HCT116 (cell line): ENCODE measurements around the gene POLK. TPM values are rescaled to one million over a fixed set of nuclear protein-coding genes. Genes with fewer than 3 reads are reported as not detected.
A peak's percentile ranks its signal among the peaks of the same experiment; 100 is the strongest.
"Not testable (repeated sequence)": the region's sequence is repeated elsewhere in the genome, so short reads cannot be mapped to it uniquely, and the experiment has no call there.

Source experiments
- ATAC-seq: fragments of 200-7000 bp; cut with Tn5 transposase; 2 replicates; pipeline ENCODE4 v1.9.1; 2020; ENCODE audit warnings: mild to moderate bottlenecking, moderate library complexity
- BruUV-seq: library from RNA; stranded (reverse); fragments of 400-500 nt; replicated peaks from 2 replicates; lab custom pipeline; 2021; lab: Mats Ljungman, UMichigan
- CTCF ChIA-PET: fragments of 300-600 bp; sonication (Branson Sonifier 250); formaldehyde crosslinking; loops from one replicate; lab custom pipeline; 2021; ENCODE audit warnings: antibody characterized with exemption; lab: Charles Lee
- POLR2A ChIA-PET: fragments of 300-600, 350-600 bp; sonication (Branson Sonifier 250); formaldehyde crosslinking; loops from one replicate; lab custom pipeline; 2021; ENCODE audit warnings: antibody characterized with exemption; lab: Charles Lee
- RAD21 ChIA-PET, 2 experiments: fragments of 300-600 bp; sonication (Branson Sonifier 250); formaldehyde crosslinking; loops; one replicate each; lab custom pipeline; 2023; ENCODE audit warnings: low total read pairs in 2 of 2; ENCODE audit not compliant: uncharacterized antibody in 2 of 2, unreplicated experiment in 2 of 2, low non-redundant PET in 1 of 2; lab: Charles Lee
- DNase-seq: peaks from one replicate; pipeline ENCODE4 v3.0.0-alpha.2; 2010; ENCODE audit warnings: low read depth, low spot score
- H2AFZ ChIP-seq: fragments of 200-600 bp; shearing (Covaris generic), sonication (generic); 2 replicates; pipeline ENCODE4 v1.6.1; 2017; ENCODE audit warnings: low read depth, mixed run types, mixed read lengths, antibody characterized with exemption, low read length; ENCODE audit not compliant: poor library complexity, severe bottlenecking
- H3K27ac ChIP-seq: 2 replicates; pipeline ENCODE4 v1.5.1; 2012; ENCODE audit warnings: low read depth, low read length
- H3K27me3 ChIP-seq: fragments of 200-600 bp; sonication (generic); 2 replicates; pipeline ENCODE4 v1.6.1; 2016; ENCODE audit warnings: mixed run types, low read length, mixed read lengths; ENCODE audit not compliant: insufficient read depth
- H3K36me3 ChIP-seq, 2 experiments: fragments of 200-500 bp in 1 of 2; fragments of 200-600 bp in 1 of 2; sonication (Bioruptor generic) in 1 of 2; sonication (generic) in 1 of 2; 2 replicates each; pipeline versions ENCODE4 v1.5.1 to v1.6.1; 2014 to 2016; ENCODE audit warnings: low read length in 2 of 2, inconsistent platforms in 1 of 2, mixed read lengths in 1 of 2, mixed run types in 1 of 2; ENCODE audit not compliant: insufficient read depth in 2 of 2, control insufficient read depth in 1 of 2
- H3K4me1 ChIP-seq, 2 experiments: fragments of 200-600 bp in 1 of 2; sonication (generic) in 1 of 2; 2 replicates each; pipeline versions ENCODE4 v1.5.1 to v1.6.1; 2012 to 2017; ENCODE audit warnings: low read length in 2 of 2, inconsistent platforms in 1 of 2, mild to moderate bottlenecking in 1 of 2, mixed read lengths in 1 of 2, mixed run types in 1 of 2, moderate library complexity in 1 of 2; ENCODE audit not compliant: insufficient read depth in 2 of 2, control insufficient read depth in 1 of 2
- H3K4me2 ChIP-seq: fragments of 200-600 bp; sonication (generic); 2 replicates; pipeline ENCODE4 v1.6.1; 2017; ENCODE audit warnings: mixed run types, low read length, mixed read lengths
- H3K4me3 ChIP-seq, 2 experiments: fragments of 200-600 bp in 1 of 2; sonication (generic) in 1 of 2; replicated peaks in 1 of 2; 2 replicates each; pipeline ENCODE4 v1.5.1; 2011 to 2016; ENCODE audit warnings: low read length in 2 of 2, control low read depth in 1 of 2, low read depth in 1 of 2, mild to moderate bottlenecking in 1 of 2, mixed read lengths in 1 of 2, mixed run types in 1 of 2
- H3K79me2 ChIP-seq: fragments of 200-600 bp; sonication (generic); 2 replicates; pipeline ENCODE4 v1.6.1; 2017; ENCODE audit warnings: mild to moderate bottlenecking, mixed run types, low read length, moderate library complexity, mixed read lengths; ENCODE audit not compliant: insufficient read depth
- H3K9ac ChIP-seq: fragments of 200-600 bp; sonication (generic); 2 replicates; pipeline ENCODE4 v1.6.1; 2016; ENCODE audit warnings: low read length, mixed read lengths
- H3K9me2 ChIP-seq: fragments of 200-600 bp; sonication (generic), shearing (Covaris generic); 2 replicates; pipeline ENCODE4 v1.6.1; 2017; ENCODE audit warnings: mixed run types, mild to moderate bottlenecking, moderate library complexity; ENCODE audit not compliant: insufficient read depth
- H3K9me3 ChIP-seq, 2 experiments: fragments of 200-500 bp in 1 of 2; fragments of 200-600 bp in 1 of 2; sonication (Bioruptor generic) in 1 of 2; sonication (generic) in 1 of 2; 2 replicates each; pipeline ENCODE4 v1.6.1; 2014 to 2017; ENCODE audit warnings: low read length in 2 of 2, mixed read lengths in 2 of 2, inconsistent platforms in 1 of 2, low read depth in 1 of 2, mild to moderate bottlenecking in 1 of 2, mixed run types in 1 of 2, moderate library complexity in 1 of 2; ENCODE audit not compliant: control insufficient read depth in 1 of 2, insufficient read depth in 1 of 2
- H4K20me1 ChIP-seq: fragments of 200-600 bp; sonication (generic), shearing (Covaris generic); 2 replicates; pipeline ENCODE4 v1.6.1; 2017; ENCODE audit warnings: mixed run types, mild to moderate bottlenecking, moderate library complexity; ENCODE audit not compliant: insufficient read depth
- CBX3 ChIP-seq: IDR thresholded peaks from 2 replicates; pipeline ENCODE4 v1.6.1; 2012; ENCODE audit warnings: low read depth
- CEBPB ChIP-seq: IDR thresholded peaks from 2 replicates; pipeline ENCODE4 v1.6.1; 2012; ENCODE audit warnings: low read depth
- EGR1 ChIP-seq: IDR thresholded peaks from 2 replicates; pipeline ENCODE4 v1.6.1; 2012; ENCODE audit warnings: low read depth
- FOSL1 ChIP-seq: IDR thresholded peaks from 2 replicates; pipeline ENCODE4 v1.6.1; 2012; ENCODE audit warnings: low read depth
- JUND ChIP-seq: IDR thresholded peaks from 2 replicates; pipeline ENCODE4 v1.6.1; 2012
- MAX ChIP-seq: IDR thresholded peaks from 2 replicates; pipeline ENCODE4 v1.6.1; 2012
- POLR2A ChIP-seq: IDR thresholded peaks from 2 replicates; pipeline ENCODE4 v1.7.0; 2011; ENCODE audit warnings: borderline replicate concordance; ENCODE audit not compliant: insufficient read depth, insufficient read length; ENCODE audit errors: extremely low read depth
- RAD21 ChIP-seq: IDR thresholded peaks from 2 replicates; pipeline ENCODE4 v1.6.1; 2012; ENCODE audit warnings: low read depth, mild to moderate bottlenecking
- SP1 ChIP-seq: IDR thresholded peaks from 2 replicates; pipeline ENCODE4 v1.6.1; 2012; ENCODE audit warnings: low read depth
- ZBTB33 ChIP-seq: IDR thresholded peaks from 2 replicates; pipeline ENCODE4 v1.6.1; 2011; ENCODE audit warnings: mild to moderate bottlenecking, low read length, moderate library complexity; ENCODE audit not compliant: insufficient replicate concordance; ENCODE audit errors: extremely low read depth
- intact Hi-C: fragments of 100-400 bp; cut with micrococcal nuclease; formaldehyde crosslinking; loops from 2 replicates; pipeline ENCODE4 v1.10.0; 2022
- total RNA-seq: library from RNA; stranded (reverse); gene quantifications from one replicate; pipeline ENCODE4 v1.2.1, GENCODE V29; 2021; ENCODE audit not compliant: unreplicated experiment

Gene POLK
- total RNA-seq, 1 experiment from 2014 or later: 17.3 TPM

- H3K27ac ChIP-seq: peak overlapping the region; percentile 80
- CTCF ChIA-PET: not testable (repeated sequence)
- DNase-seq: peak; percentile 54
These were observed 54.5 kb downstream of the POLK start for GRCh38 chr5:75565991-75566709.

GRCh38 chr5:75566710-75567309 is 55.1 kb downstream of the POLK start:
- Histone ChIP-seq H3K4me1 (peaks cover 29 to 38% of the 10 kb centered on the region in 2 experiments), H3K27ac (peak overlapping the region; percentile 80), H3K9ac (peak overlapping the region; percentile 61), H3K79me2 (no peaks in the 10 kb centered on the region; the same call in 1 of the 2 replicates), H3K36me3 (no peaks in the 10 kb centered on the region), H4K20me1 (no peaks in the 10 kb centered on the region), H3K4me3 (peak overlapping the region; percentile 33 to 51), H3K4me2 (peak overlapping the region; percentile 83), H2AFZ (no peak overlapping the region), H3K27me3 (no peaks in the 10 kb centered on the region), H3K9me3 (no peaks in the 10 kb centered on the region), H3K9me2 (no peaks in the 10 kb centered on the region)
- intact Hi-C loops: loop anchor here (5.0 kb wide), 1 partner anchor 55 kb away; the partner anchor contains the start of genes CERT1 and POLK
- POLR2A ChIA-PET: no interaction called here
- no TSS peak for BruUV-seq
- DNase-seq: peak; percentile 80
- TF ChIP-seq RAD21: 0 out of 2 replicates have a peak, but pooled peaks have one; percentile 5
- peak; percentile 56 for TF ChIP-seq CEBPB
- peak; percentile 90 for TF ChIP-seq JUND
- TF ChIP-seq CBX3: 0 out of 2 replicates have a peak, but pooled peaks have one; percentile 58
- peak; percentile 95 for TF ChIP-seq FOSL1
- TF ChIP-seq ZBTB33: no peak
- 0 out of 2 replicates have a peak, but pooled peaks have one; percentile 17 for TF ChIP-seq MAX
- peak; percentile 75 for TF ChIP-seq SP1
- TF ChIP-seq POLR2A: no peak
- RAD21 ChIA-PET: no interaction called here
- CTCF ChIA-PET: interaction anchor here (0.8 kb wide), 1 partner anchor 8 kb away, joined by 3 read pairs; no protein-coding TSS in a partner anchor
- peak; percentile 67 for ATAC-seq

More at GRCh38 chr5:75565991-75566709, 54.5 kb downstream of the POLK start:
- intact Hi-C loops: loop anchor here (5.0 kb wide), 1 partner anchor 54 kb away; the partner anchor contains the start of genes CERT1 and POLK
- Histone ChIP-seq H3K4me1 (peaks cover 29 to 38% of the 10 kb centered on the region in 2 experiments), H3K4me2 (peak overlapping the region; percentile 83), H3K9ac (peak overlapping the region; percentile 61), H3K4me3 (peak overlapping the region; percentile 33 to 51)
- H3K9me3 ChIP-seq, H3K27me3 ChIP-seq, BruUV-seq, H3K79me2 ChIP-seq, H3K9me2 ChIP-seq, RAD21 ChIA-PET, H3K36me3 ChIP-seq, POLR2A ChIA-PET, H4K20me1 ChIP-seq, H2AFZ ChIP-seq: not testable (repeated sequence)
- TF ChIP-seq JUND (peak; percentile 66), EGR1 (peak; percentile 61), FOSL1 (peak; percentile 65), SP1 (peak; percentile 52; the same call in 1 of the 2 replicates), CBX3 (peak; percentile 48; the same call in 1 of the 2 replicates)
- ATAC-seq: peak; percentile 82
